Measurements from ENCODE around the gene GDPGP1. TPM values are rescaled to one million over a fixed set of nuclear protein-coding genes. Genes with fewer than 3 reads are reported as not detected.

GDPGP1 gene
- total and polyA plus RNA-seq, 10 of the 15 experiments (the other 5 are each of a cell fraction or from before 2014, with no cell fraction given), result 0.68 to 8.9 (median 3.0) TPM

DNA sequence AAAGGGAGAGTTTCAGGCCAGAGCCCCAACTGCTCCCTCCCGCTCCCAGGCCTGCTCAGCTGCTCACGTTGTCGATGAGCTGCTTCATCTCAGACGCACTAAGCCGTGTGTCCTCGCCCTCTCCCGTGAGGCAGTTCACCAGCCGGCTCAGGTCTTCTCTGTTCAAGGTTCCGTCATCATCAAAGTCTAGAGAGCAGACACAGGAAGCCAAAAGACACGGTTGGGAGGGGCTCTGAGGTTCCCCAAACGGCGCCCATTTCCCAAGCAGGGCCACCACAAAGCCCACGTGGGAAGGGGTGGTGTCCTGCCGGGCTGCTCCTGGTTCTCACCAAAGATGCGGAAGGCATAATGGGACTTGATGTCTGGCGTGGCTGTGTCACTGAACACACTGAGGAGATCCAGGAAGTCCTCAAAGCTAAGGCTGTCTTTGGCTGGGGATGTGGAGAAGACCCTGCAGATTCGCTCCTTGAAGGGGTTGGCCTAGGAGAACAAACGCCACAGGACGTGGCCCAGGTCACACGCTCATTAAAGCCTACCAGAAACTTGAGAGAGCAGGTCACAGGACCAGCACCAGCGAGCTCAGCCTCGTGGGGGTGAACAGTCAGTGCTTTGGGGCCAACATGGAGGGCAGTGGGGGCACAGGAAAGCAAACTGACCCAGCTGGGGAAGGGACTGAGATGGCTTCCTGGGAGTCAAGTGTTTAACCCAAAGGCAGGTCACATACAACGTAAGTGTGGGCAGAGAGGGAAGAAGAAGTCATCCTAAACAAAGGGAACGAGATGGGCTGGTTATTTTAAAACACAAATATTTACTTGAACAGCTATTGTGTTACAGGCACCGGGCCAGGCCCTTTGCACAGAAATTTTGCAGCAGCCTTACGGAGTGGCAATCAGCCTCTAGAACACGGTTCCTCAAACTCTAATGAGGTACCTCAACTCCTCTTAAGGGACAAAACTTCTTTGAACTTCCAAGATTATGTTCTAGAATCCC is 2.7 kb upstream of the GDPGP1 start (continued):
- TF ChIP-seq MTA3 (IDR thresholded peaks at IDR 0.05; ENCODE audit: borderline replicate concordance, low read length), result no peak
- TF ChIP-seq POU2F2 (IDR thresholded peaks at IDR 0.05; ENCODE audit: borderline replicate concordance, low read depth, low read length), result 0 out of 3 replicates have a peak, but pooled peaks have one; percentile 33
- TF ChIP-seq MEF2B (IDR thresholded peaks at IDR 0.05; ENCODE audit: partially characterized antibody, poor library complexity, severe bottlenecking), result peak; percentile 75
- peak; percentile 13; the same call in 1 of the 2 replicates for TF ChIP-seq EED (IDR thresholded peaks at IDR 0.05; ENCODE audit: low read depth)
- TF ChIP-seq EGR1 (IDR thresholded peaks at IDR 0.05; ENCODE audit: borderline replicate concordance in 1 of 2, low read depth in 2 of 2, low read length in 2 of 2), result 0 out of 3 replicates have a peak, but pooled peaks of 1 of the 2 experiments have one; percentile 5
- TF ChIP-seq CREM (IDR thresholded peaks at IDR 0.05; ENCODE audit: low read depth), result 0 out of 2 replicates have a peak, but pooled peaks have one; percentile 26
- TF ChIP-seq IRF4 (IDR thresholded peaks at IDR 0.05; ENCODE audit: low read depth, low read length), result 0 out of 2 replicates have a peak, but pooled peaks have one; percentile 4
- 0 out of 2 replicates have a peak, but pooled peaks have one; percentile 31 for TF ChIP-seq LARP7 (IDR thresholded peaks at IDR 0.05)
- TF ChIP-seq IKZF2 (IDR thresholded peaks at IDR 0.05), result peak; percentile 61 to 73; a peak in 3 of 4 replicates
- TF ChIP-seq, protein P1, sequence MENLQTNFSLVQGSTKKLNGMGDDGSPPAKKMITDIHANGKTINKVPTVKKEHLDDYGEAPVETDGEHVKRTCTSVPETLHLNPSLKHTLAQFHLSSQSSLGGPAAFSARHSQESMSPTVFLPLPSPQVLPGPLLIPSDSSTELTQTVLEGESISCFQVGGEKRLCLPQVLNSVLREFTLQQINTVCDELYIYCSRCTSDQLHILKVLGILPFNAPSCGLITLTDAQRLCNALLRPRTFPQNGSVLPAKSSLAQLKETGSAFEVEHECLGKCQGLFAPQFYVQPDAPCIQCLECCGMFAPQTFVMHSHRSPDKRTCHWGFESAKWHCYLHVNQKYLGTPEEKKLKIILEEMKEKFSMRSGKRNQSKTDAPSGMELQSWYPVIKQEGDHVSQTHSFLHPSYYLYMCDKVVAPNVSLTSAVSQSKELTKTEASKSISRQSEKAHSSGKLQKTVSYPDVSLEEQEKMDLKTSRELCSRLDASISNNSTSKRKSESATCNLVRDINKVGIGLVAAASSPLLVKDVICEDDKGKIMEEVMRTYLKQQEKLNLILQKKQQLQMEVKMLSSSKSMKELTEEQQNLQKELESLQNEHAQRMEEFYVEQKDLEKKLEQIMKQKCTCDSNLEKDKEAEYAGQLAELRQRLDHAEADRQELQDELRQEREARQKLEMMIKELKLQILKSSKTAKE (IDR thresholded peaks at IDR 0.05; ENCODE audit: low read depth, poor library complexity, severe bottlenecking), result peak; percentile 31
- no peak for TF ChIP-seq WRNIP1 (IDR thresholded peaks at IDR 0.05; ENCODE audit: borderline replicate concordance, low read depth, low read length)
- TF ChIP-seq HDAC2 (IDR thresholded peaks at IDR 0.05), result no peak
- TF ChIP-seq BHLHE40 (IDR thresholded peaks at IDR 0.05; ENCODE audit: borderline replicate concordance in 1 of 2, low read depth in 2 of 2, low read length in 1 of 2), result peak; percentile 4 to 26; a peak in 1 of 4 replicates
- peak; percentile 82 for TF ChIP-seq PAX5 (IDR thresholded peaks at IDR 0.05; ENCODE audit: borderline replicate concordance, low read depth, low read length)
- TF ChIP-seq CBFB (IDR thresholded peaks at IDR 0.05; ENCODE audit: low read depth), result 0 out of 2 replicates have a peak, but pooled peaks have one; percentile 23
- TF ChIP-seq NR2C1 (IDR thresholded peaks at IDR 0.05), result 0 out of 2 replicates have a peak, but pooled peaks have one; percentile 29
- TF ChIP-seq CHD4 (IDR thresholded peaks at IDR 0.05), result no peak
- peak; percentile 40 for TF ChIP-seq SPI1 (IDR thresholded peaks at IDR 0.05; ENCODE audit: borderline replicate concordance, insufficient read depth, low read depth, low read length)
- peak; percentile 51; the same call in 1 of the 2 replicates for TF ChIP-seq GATAD2B (conservative IDR thresholded peaks at IDR 0.05; ENCODE audit: low read depth)
- TF ChIP-seq, protein P2, sequence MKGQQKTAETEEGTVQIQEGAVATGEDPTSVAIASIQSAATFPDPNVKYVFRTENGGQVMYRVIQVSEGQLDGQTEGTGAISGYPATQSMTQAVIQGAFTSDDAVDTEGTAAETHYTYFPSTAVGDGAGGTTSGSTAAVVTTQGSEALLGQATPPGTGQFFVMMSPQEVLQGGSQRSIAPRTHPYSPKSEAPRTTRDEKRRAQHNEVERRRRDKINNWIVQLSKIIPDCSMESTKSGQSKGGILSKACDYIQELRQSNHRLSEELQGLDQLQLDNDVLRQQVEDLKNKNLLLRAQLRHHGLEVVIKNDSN (IDR thresholded peaks at IDR 0.05; ENCODE audit: borderline replicate concordance, extremely low read length, insufficient read depth, low read depth, low read length), result peak; percentile 42
